ENCODE data around the gene WHAMM.

Gene WHAMM

GRCh38 chr15:82871358-82871757 is 61.9 kb downstream of the WHAMM start:
- Mint-ChIP-seq H3K36me3 (ENCODE audit: low read depth) (peaks cover 28% of the 10 kb centered on the region), H3K27me3 (ENCODE audit: low read depth) (no peaks in the 10 kb centered on the region), H3K4me3 (no peak overlapping the region), H3K27ac (no peak overlapping the region), H3K9me3 (no peaks in the 10 kb centered on the region), H3K4me1 (no peaks in the 10 kb centered on the region)
- no peak for TF ChIP-seq CTCF (IDR thresholded peaks at IDR 0.05; ENCODE audit: unreplicated experiment in 3 of 3)

- Mint-ChIP-seq H3K27ac (no peak overlapping the region), H3K27me3 (ENCODE audit: low read depth) (no peaks in the 10 kb centered on the region), H3K4me3 (no peak overlapping the region), H3K4me1 (no peaks in the 10 kb centered on the region), H3K9me3 (no peaks in the 10 kb centered on the region), H3K36me3 (ENCODE audit: low read depth) (peaks cover 28% of the 10 kb centered on the region)
- no peak for TF ChIP-seq CTCF (IDR thresholded peaks at IDR 0.05; ENCODE audit: unreplicated experiment in 3 of 3)
Observed at GRCh38 chr15:82871832-82872484, 62.5 kb downstream of the WHAMM start.

GRCh38 chr15:82873000-82873680 is 63.7 kb downstream of the WHAMM start:
- TF ChIP-seq CTCF (IDR thresholded peaks at IDR 0.05; ENCODE audit: unreplicated experiment in 3 of 3) = no peak
- Mint-ChIP-seq H3K4me1 (no peaks in the 10 kb centered on the region), H3K27me3 (ENCODE audit: low read depth) (no peaks in the 10 kb centered on the region), H3K9me3 (no peaks in the 10 kb centered on the region), H3K4me3 (no peak overlapping the region), H3K27ac (no peak overlapping the region), H3K36me3 (ENCODE audit: low read depth) (peaks cover 28% of the 10 kb centered on the region)

GRCh38 chr15:82874267-82874666 is 64.8 kb downstream of the WHAMM start:
- TF ChIP-seq CTCF (IDR thresholded peaks at IDR 0.05; ENCODE audit: unreplicated experiment in 3 of 3) = no peak
- no peak overlapping the region for H3K27ac Mint-ChIP-seq
- H3K36me3 Mint-ChIP-seq (ENCODE audit: low read depth) = peaks cover 28% of the 10 kb centered on the region
- no peak overlapping the region for H3K4me3 Mint-ChIP-seq
- H3K4me1 Mint-ChIP-seq = no peaks in the 10 kb centered on the region
- H3K9me3 Mint-ChIP-seq = no peaks in the 10 kb centered on the region
- H3K27me3 Mint-ChIP-seq (ENCODE audit: low read depth) = no peaks in the 10 kb centered on the region

GRCh38 chr15:82874961-82875360 is 65.5 kb downstream of the WHAMM start:
- Mint-ChIP-seq H3K27me3 (ENCODE audit: low read depth) (no peaks in the 10 kb centered on the region), H3K4me3 (no peak overlapping the region), H3K4me1 (no peaks in the 10 kb centered on the region), H3K9me3 (no peaks in the 10 kb centered on the region), H3K36me3 (ENCODE audit: low read depth) (peaks cover 28% of the 10 kb centered on the region), H3K27ac (no peak overlapping the region)
- no peak for TF ChIP-seq CTCF (IDR thresholded peaks at IDR 0.05; ENCODE audit: unreplicated experiment in 3 of 3)
